BE2C (cell line): Measurements from ENCODE around the gene CABP2.
"Not testable (repeated sequence)": the region's sequence is repeated elsewhere in the genome, so short reads cannot be mapped to it uniquely, and the experiment has no call there.

Source experiments
- DNase-seq: peaks from one replicate; pipeline ENCODE4 v3.0.0-alpha.2; 2020
- H3K27me3 ChIP-seq: fragments of 250-450 bp; sonication (Bioruptor Pico); 2 replicates; pipeline ENCODE4 v1.5.1; 2020; ENCODE audit warnings: mild to moderate bottlenecking
- H3K36me3 ChIP-seq: fragments of 250-450 bp; sonication (Bioruptor Pico); 2 replicates; pipeline ENCODE4 v1.5.1; 2020; ENCODE audit warnings: mild to moderate bottlenecking
- H3K4me1 ChIP-seq: fragments of 250-450 bp; sonication (Bioruptor Pico); 2 replicates; pipeline ENCODE4 v1.5.1; 2020
- H3K4me3 ChIP-seq: 2 replicates; pipeline ENCODE4 v1.5.1; 2011; ENCODE audit warnings: low read depth, low read length
- H3K9me3 ChIP-seq: fragments of 250-450 bp; sonication (Bioruptor Pico); 2 replicates; pipeline ENCODE4 v1.5.1; 2020
- CTCF ChIP-seq: IDR thresholded peaks from 2 replicates; pipeline ENCODE4 v1.5.1; 2012; ENCODE audit warnings: mild to moderate bottlenecking, low read depth, low read length

The CABP2 gene

DNA sequence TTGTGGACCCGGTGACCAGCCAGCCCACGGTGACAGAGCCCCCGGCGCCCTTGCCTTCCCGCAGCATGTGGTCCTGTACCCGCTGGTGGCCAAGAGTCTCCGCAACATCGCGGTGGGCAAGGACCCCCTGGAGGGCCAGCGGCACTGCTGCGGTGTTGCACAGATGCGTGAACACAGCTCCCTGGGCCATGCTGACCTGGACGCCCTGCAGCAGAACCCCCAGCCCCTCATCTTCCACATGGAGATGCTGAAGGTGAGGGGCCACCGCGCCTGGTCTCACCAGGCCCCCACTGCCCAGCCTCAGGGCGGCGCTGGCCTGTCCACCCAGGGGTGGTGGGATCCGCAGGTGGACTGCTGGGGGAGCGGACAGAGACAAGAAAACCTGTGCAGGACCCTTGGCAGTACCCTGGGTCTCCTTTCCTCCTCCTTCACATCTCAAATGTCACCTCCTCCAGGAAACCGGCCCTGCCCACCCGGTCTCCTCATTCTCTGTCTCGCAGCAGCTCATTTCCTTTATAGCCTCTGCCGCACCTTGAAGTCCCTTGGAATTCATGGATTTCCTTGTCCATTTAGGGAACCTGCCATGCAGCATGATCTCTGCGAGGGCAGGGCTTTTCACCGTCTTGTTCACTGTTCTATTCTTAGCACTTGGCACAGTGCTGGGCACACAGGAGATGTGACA lies 33.9 kb downstream of the CABP2 start:
- no peak for TF ChIP-seq CTCF
- Histone ChIP-seq H3K27me3 (no peaks in the 10 kb centered on the region), H3K4me1 (no peaks in the 10 kb centered on the region), H3K9me3 (no peaks in the 10 kb centered on the region), H3K4me3 (no peak overlapping the region), H3K36me3 (peaks cover 9% of the 10 kb centered on the region)
- DNase-seq, result no peak

- Histone ChIP-seq H3K4me3 (no peak overlapping the region), H3K36me3 (peaks cover 9% of the 10 kb centered on the region), H3K27me3 (no peaks in the 10 kb centered on the region), H3K4me1 (no peaks in the 10 kb centered on the region), H3K9me3 (0 out of 2 replicates have a peak, but pooled peaks cover 8% of the 10 kb centered on the region)
- no peak for TF ChIP-seq CTCF
- DNase-seq, result no peak
Measured at GRCh38 chr11:67486481-67487195, 36.6 kb downstream of the CABP2 start.

GRCh38 chr11:67485873-67486361 lies 37.3 kb downstream of the CABP2 start:
- H3K27me3 ChIP-seq, H3K4me3 ChIP-seq, H3K36me3 ChIP-seq, H3K4me1 ChIP-seq, H3K9me3 ChIP-seq, DNase-seq: not testable (repeated sequence)

DNA sequence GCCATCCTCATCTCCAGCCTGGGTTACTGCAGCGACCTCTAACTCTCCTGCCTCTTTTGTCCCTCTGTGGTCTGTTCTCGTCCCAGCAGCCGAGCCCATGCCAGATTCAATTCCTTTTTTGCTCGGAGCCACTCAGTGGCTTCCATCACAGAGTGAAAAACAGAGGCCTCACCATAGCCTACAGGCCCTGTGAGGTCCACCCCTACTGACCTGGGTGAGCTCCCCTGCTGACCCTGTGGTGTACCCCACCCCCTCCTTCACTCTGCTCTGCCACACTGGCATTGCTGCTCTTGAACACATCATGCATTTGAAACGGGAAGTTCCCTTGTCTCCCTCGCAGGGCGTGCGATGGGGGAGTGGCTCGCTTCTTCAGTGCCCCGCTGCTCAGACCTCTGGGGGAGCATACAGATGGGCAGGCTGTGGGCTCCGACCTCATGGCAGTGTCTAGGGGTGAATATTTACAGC lies 38.4 kb downstream of the CABP2 start:
- no peak for DNase-seq

DNA sequence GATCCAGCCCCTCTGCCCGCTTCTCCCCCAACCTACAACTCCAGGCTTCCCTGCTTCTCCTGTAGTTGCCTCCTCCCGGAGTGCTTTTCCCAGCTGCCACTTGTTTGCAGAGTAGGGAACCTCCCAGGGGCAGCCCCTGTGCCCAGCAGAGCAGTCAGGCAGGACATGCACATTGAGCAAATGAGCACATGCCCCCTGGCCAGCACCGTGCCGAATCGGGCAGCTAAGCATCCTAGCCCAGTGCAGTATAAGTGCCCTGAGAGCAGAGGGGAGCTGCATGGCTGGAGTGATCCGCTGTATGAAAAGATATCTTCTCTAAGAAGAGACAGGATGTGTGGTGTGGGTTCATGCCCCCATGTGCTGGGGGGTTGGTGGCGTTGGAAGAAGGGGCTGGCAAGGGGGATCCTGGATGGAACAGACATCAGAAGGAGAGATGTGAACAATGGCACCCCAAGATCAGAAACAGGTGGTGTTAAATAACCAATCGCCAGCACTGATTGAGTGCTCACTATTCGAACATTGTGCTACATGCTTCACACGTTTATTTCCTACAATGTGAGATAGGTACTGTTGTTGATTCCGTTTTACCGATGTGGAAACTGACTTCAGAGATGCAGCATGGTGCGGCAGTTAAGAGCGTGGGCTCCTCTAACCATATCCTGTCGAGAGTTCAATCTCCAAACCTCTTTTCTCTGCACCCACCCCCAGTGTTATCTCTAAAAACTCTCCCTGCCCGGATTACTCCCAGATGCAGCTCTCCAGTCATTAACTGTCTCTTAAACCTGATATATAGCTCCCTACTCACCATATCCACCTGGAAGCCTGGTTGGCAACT lies 39.2 kb downstream of the CABP2 start:
- TF ChIP-seq CTCF, result no peak
- no peaks in the 10 kb centered on the region for H3K4me1 ChIP-seq
- DNase-seq, result no peak
- H3K27me3 ChIP-seq, result no peaks in the 10 kb centered on the region
- H3K9me3 ChIP-seq, result 0 out of 2 replicates have a peak, but pooled peaks cover 8% of the 10 kb centered on the region
- no peak overlapping the region for H3K4me3 ChIP-seq
- H3K36me3 ChIP-seq, result peaks cover 3% of the 10 kb centered on the region

More for the DNA sequence above, 38.4 kb downstream of the CABP2 start:
- Histone ChIP-seq H3K4me3 (no peak overlapping the region), H3K36me3 (peaks cover 3% of the 10 kb centered on the region), H3K27me3 (no peaks in the 10 kb centered on the region), H3K9me3 (0 out of 2 replicates have a peak, but pooled peaks cover 8% of the 10 kb centered on the region), H3K4me1 (no peaks in the 10 kb centered on the region)
- no peak for TF ChIP-seq CTCF
